GM12878 (cell line): ENCODE measurements around the gene B3GNT4. TPM values are rescaled to one million over a fixed set of nuclear protein-coding genes. Genes with fewer than 3 reads are reported as not detected.
"Not testable (repeated sequence)": the region's sequence is repeated elsewhere in the genome, so short reads cannot be mapped to it uniquely, and the experiment has no call there.

Experiments
- ATAC-seq: fragments of 200-7000 bp; cut with Tn5 transposase; 3 replicates; pipeline ENCODE4 v1.9.1; 2020; ENCODE audit warnings: mild to moderate bottlenecking, moderate library complexity
- BruUV-seq: library from RNA; stranded (reverse); fragments of 400-500 nt; replicated peaks from 2 replicates; lab custom pipeline; 2021; lab: Mats Ljungman, UMichigan
- CTCF ChIA-PET: fragments of 300-600 bp; sonication (Branson Sonifier 250); formaldehyde crosslinking; extraction: SDS; loops from one replicate; lab custom pipeline; 2021; ENCODE audit warnings: inconsistent platforms; lab: Yijun Ruan, JAX
- POLR2A ChIA-PET: fragments of 350-600 bp; formaldehyde crosslinking; extraction: SDS; loops from one replicate; lab custom pipeline; 2021; ENCODE audit warnings: inconsistent platforms; lab: Charles Lee
- RAD21 ChIA-PET: fragments of 300-600 bp; sonication (Branson Sonifier 250); formaldehyde crosslinking; loops from one replicate; lab custom pipeline; 2023; ENCODE audit warnings: antibody characterized with exemption; ENCODE audit not compliant: unreplicated experiment; lab: Charles Lee
- SMC1A ChIA-PET: fragments of 300-600 bp; sonication (Branson Sonifier 250); formaldehyde crosslinking; loops from one replicate; lab custom pipeline; 2023; ENCODE audit not compliant: unreplicated experiment, uncharacterized antibody; lab: Charles Lee
- DNase-seq: peaks from one replicate; pipeline ENCODE4 v3.0.0-alpha.2; 2011; ENCODE audit warnings: low read depth, low spot score
- FAIRE-seq: peaks from 3 replicates; lab custom pipeline; 2011; peaks lifted over from hg19 to GRCh38; lab: Jason Lieb, UNC
- H2AFZ ChIP-seq: 2 replicates; pipeline ENCODE4 v1.6.0; 2011; ENCODE audit warnings: low read depth, low read length, control low read depth; ENCODE audit not compliant: control insufficient read depth
- H3K27ac ChIP-seq: 2 replicates; pipeline ENCODE4 v1.5.1; 2011; ENCODE audit warnings: control low read depth; ENCODE audit not compliant: control insufficient read depth, insufficient read depth
- H3K27me3 ChIP-seq, 2 experiments: replicated peaks in 1 of 2; 2 replicates each; pipeline versions ENCODE4 v1.6.0 to v1.6.1; 2011; ENCODE audit warnings: low read length in 1 of 2; ENCODE audit not compliant: control insufficient read depth in 2 of 2, insufficient read depth in 2 of 2
- H3K36me3 ChIP-seq, 2 experiments: 2 replicates each; pipeline ENCODE4 v1.5.1; 2011; ENCODE audit warnings: low read length in 1 of 2; ENCODE audit not compliant: control insufficient read depth in 2 of 2, insufficient read depth in 2 of 2
- H3K4me1 ChIP-seq: 2 replicates; pipeline ENCODE4 v1.6.1; 2011; ENCODE audit warnings: mild to moderate bottlenecking, low read length, moderate library complexity, mixed read lengths; ENCODE audit not compliant: control insufficient read depth, insufficient read depth
- H3K4me2 ChIP-seq: 2 replicates; pipeline ENCODE4 v1.6.0; 2011; ENCODE audit warnings: control low read depth; ENCODE audit not compliant: control insufficient read depth, insufficient read depth
- H3K4me3 ChIP-seq: fragments of 200-600 bp; sonication (generic); 2 replicates; pipeline ENCODE4 v1.5.1; 2016
- H3K79me2 ChIP-seq: 2 replicates; pipeline ENCODE4 v1.6.0; 2011; ENCODE audit warnings: low read length; ENCODE audit not compliant: control insufficient read depth, insufficient read depth
- H3K9ac ChIP-seq: 2 replicates; pipeline ENCODE4 v1.8.0; 2011; ENCODE audit warnings: low read length, control low read depth, mixed read lengths; ENCODE audit not compliant: control insufficient read depth, insufficient read depth
- H3K9me3 ChIP-seq: replicated peaks from 3 replicates; pipeline ENCODE4 v1.5.1; 2011; ENCODE audit warnings: mild to moderate bottlenecking, low read length; ENCODE audit not compliant: control insufficient read depth, insufficient read depth
- H4K20me1 ChIP-seq: 2 replicates; pipeline ENCODE4 v1.6.0; 2011; ENCODE audit not compliant: control insufficient read depth, insufficient read depth
- WGBS: methylation state at CpG from one replicate; pipeline ENCODE4 v1.1.6; 2016; ENCODE audit warnings: low lambda C conversion rate; ENCODE audit not compliant: insufficient replicate concordance, insufficient coverage; ENCODE audit errors: missing lambda C conversion rate; 5-methylcytosine and 5-hydroxymethylcytosine counted together
- in situ Hi-C: fragments of 300-500 bp; cut with MboI; formaldehyde crosslinking; loops from 9 replicates; pipeline ENCODE4 v1.14.3; 2018; ENCODE audit warnings: mixed read lengths
- intact Hi-C: fragments of 100-400 bp; cut with micrococcal nuclease; formaldehyde crosslinking; loops from one replicate; pipeline ENCODE4 v1.14.2; 2022; ENCODE audit not compliant: unreplicated experiment
- polyA plus RNA-seq, 11 experiments: library from polyadenylated mRNA; depleted of rRNA in 4 of 11; unstranded in 6 of 11; stranded (reverse) in 5 of 11; fragments of >200 nt; fragmentation: Nextera tagmentation in 4 of 11; fragmentation: Illumina TruSeq in 1 of 11; extraction: Ambion mirVana in 4 of 11; extraction: Trizol in 1 of 11; gene quantifications; 1 replicate in 1 of 11; 2 replicates in 10 of 11; pipeline versions ENCODE4 v1.2.1 to v1.2.3, GENCODE V29; 2011 to 2016; ENCODE audit warnings: inconsistent platforms in 2 of 11, missing spikeins in 2 of 11, low read depth in 1 of 11
- small RNA-seq: library from RNA; depleted of rRNA; stranded (forward); fragments of <200 nt; gene quantifications from one replicate; pipeline ENCODE3, GENCODE V24; 2014
- total RNA-seq, 4 experiments: library from RNA; depleted of rRNA in 3 of 4; stranded (reverse); fragments of >200 nt in 3 of 4; fragmentation: Illumina TruSeq in 1 of 4; extraction: Trizol in 1 of 4; gene quantifications; 2 replicates each; pipeline versions ENCODE4 v1.2.1 to v1.2.3, GENCODE V29; 2013 to 2021

Gene B3GNT4
- total and polyA plus RNA-seq, 10 of the 15 experiments (the other 5 are each of a cell fraction or from before 2014, with no cell fraction given), result 0.04 to 0.95 (median 0.88) TPM; not detected in 7

DNA sequence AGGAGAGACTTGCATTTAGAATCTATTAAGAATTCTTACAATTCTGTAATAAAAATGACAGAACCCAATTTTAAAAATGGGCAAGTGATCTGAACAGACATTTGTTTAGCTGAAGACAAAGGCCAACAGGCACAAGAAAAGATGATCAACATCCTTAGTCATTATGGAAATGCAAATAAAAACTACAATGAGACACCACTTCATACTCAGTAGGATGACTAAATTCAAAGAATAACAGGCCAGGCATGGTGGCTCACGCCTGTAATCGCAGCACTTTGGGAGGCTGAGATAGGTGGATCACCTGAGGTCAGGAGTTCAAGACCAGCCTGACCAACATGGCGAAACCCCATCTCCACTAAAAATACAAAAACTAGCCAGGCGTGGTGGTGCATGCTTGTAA lies 55.0 kb downstream of the B3GNT4 start:
- H3K4me3 ChIP-seq, H2AFZ ChIP-seq, H3K9ac ChIP-seq, in situ Hi-C loops, H3K4me1 ChIP-seq, SMC1A ChIA-PET, POLR2A ChIA-PET, DNase-seq, H3K4me2 ChIP-seq, H4K20me1 ChIP-seq, RAD21 ChIA-PET, intact Hi-C loops, H3K9me3 ChIP-seq, H3K79me2 ChIP-seq, BruUV-seq, ATAC-seq, H3K27ac ChIP-seq, H3K27me3 ChIP-seq, FAIRE-seq: not testable (repeated sequence)
- CTCF ChIA-PET, result interaction anchor here (1.7 kb wide), 1 partner anchor 78 kb away, joined by 5 read pairs; no protein-coding TSS in a partner anchor
- peaks cover 0 to 12% of the 10 kb centered on the region in 2 experiments; a peak in 1 of 4 replicates for H3K36me3 ChIP-seq
- 97% methylated on average over 4 of the region's 4 CpGs for WGBS

Small RNA genes within 50 kb of the gene (small RNA-seq; reads per million reads assigned to genes)
- gene DIABLO, result 5.7 reads per million, percentile 90 among the genes with 10 or more reads in this experiment

Other genes with a start within 250 kb of the B3GNT4 start
- 12.4 and 14.1 TPM in 2 replicates for gene BCL7A, start 181.8 kb upstream of the B3GNT4 start, total RNA-seq (2014; rRNA removed)
- gene BCL7A, start 181.8 kb upstream of the B3GNT4 start, total RNA-seq (2014; rRNA removed; fragmentation: Illumina TruSeq; extraction: Trizol), result 8.8 and 9.6 TPM in 2 replicates
- 13.8 and 17.2 TPM in 2 replicates for gene BCL7A, start 181.8 kb upstream of the B3GNT4 start, total RNA-seq (2021)
- 1.3 TPM in 2 replicates for gene BCL7A, start 181.8 kb upstream of the B3GNT4 start, polyA plus RNA-seq (2011; rRNA removed)
- gene BCL7A, start 181.8 kb upstream of the B3GNT4 start, polyA plus RNA-seq (2014; fragmentation: Illumina TruSeq; extraction: Trizol), result 9.4 and 11.8 TPM in 2 replicates
- under 1 TPM; 0.37 to 0.69 TPM for gene BCL7A, start 181.8 kb upstream of the B3GNT4 start, polyA plus RNA-seq (2014; fragmentation: Nextera tagmentation; extraction: Ambion mirVana)
- gene BCL7A, start 181.8 kb upstream of the B3GNT4 start, polyA plus RNA-seq (2014; rRNA removed), result 13.7 and 14.6 TPM in 2 replicates
- gene BCL7A, start 181.8 kb upstream of the B3GNT4 start, polyA plus RNA-seq (2016; fragmentation: Nextera tagmentation; extraction: Ambion mirVana), result 10 to 100 TPM; 11.6 to 11.9 TPM
- 5.4 and 7.9 TPM in 2 replicates for gene MLXIP, start 125.0 kb upstream of the B3GNT4 start, total RNA-seq (2014; rRNA removed)
- gene MLXIP, start 125.0 kb upstream of the B3GNT4 start, total RNA-seq (2014; rRNA removed; fragmentation: Illumina TruSeq; extraction: Trizol), result 8.9 and 9.7 TPM in 2 replicates
- gene MLXIP, start 125.0 kb upstream of the B3GNT4 start, total RNA-seq (2021), result 23.7 and 24.9 TPM in 2 replicates
- gene MLXIP, start 125.0 kb upstream of the B3GNT4 start, polyA plus RNA-seq (2011; rRNA removed), result 1.0 and 1.9 TPM in 2 replicates
- 7.5 and 12.1 TPM in 2 replicates for gene MLXIP, start 125.0 kb upstream of the B3GNT4 start, polyA plus RNA-seq (2014; fragmentation: Illumina TruSeq; extraction: Trizol)
- gene MLXIP, start 125.0 kb upstream of the B3GNT4 start, polyA plus RNA-seq (2014; fragmentation: Nextera tagmentation; extraction: Ambion mirVana), result 1 to 10 TPM; 1.1 to 1.2 TPM
- 12.5 and 15.1 TPM in 2 replicates for gene MLXIP, start 125.0 kb upstream of the B3GNT4 start, polyA plus RNA-seq (2014; rRNA removed)
- gene MLXIP, start 125.0 kb upstream of the B3GNT4 start, polyA plus RNA-seq (2016; fragmentation: Nextera tagmentation; extraction: Ambion mirVana), result 1 to 10 TPM; 4.7 to 6.2 TPM
- not detected in 2 replicates for gene IL31, start 29.5 kb upstream of the B3GNT4 start, total RNA-seq (2014; rRNA removed)
- not detected in 2 replicates for gene IL31, start 29.5 kb upstream of the B3GNT4 start, total RNA-seq (2014; rRNA removed; fragmentation: Illumina TruSeq; extraction: Trizol)
- not detected in 2 replicates for gene IL31, start 29.5 kb upstream of the B3GNT4 start, total RNA-seq (2021)
- not detected in 2 replicates for gene IL31, start 29.5 kb upstream of the B3GNT4 start, polyA plus RNA-seq (2011; rRNA removed)
- not detected in 2 replicates for gene IL31, start 29.5 kb upstream of the B3GNT4 start, polyA plus RNA-seq (2014; fragmentation: Illumina TruSeq; extraction: Trizol)
- not detected for gene IL31, start 29.5 kb upstream of the B3GNT4 start, polyA plus RNA-seq (2014; fragmentation: Nextera tagmentation; extraction: Ambion mirVana)
- not detected in 2 replicates for gene IL31, start 29.5 kb upstream of the B3GNT4 start, polyA plus RNA-seq (2014; rRNA removed)
- gene IL31, start 29.5 kb upstream of the B3GNT4 start, polyA plus RNA-seq (2016; fragmentation: Nextera tagmentation; extraction: Ambion mirVana), result not detected
- 0.27 TPM in 1 of 2 replicates, not detected in the other for gene LRRC43, start 20.6 kb upstream of the B3GNT4 start, total RNA-seq (2014; rRNA removed)
- gene LRRC43, start 20.6 kb upstream of the B3GNT4 start, total RNA-seq (2014; rRNA removed; fragmentation: Illumina TruSeq; extraction: Trizol), result not detected in 2 replicates
- 0.16 and 0.23 TPM in 2 replicates for gene LRRC43, start 20.6 kb upstream of the B3GNT4 start, total RNA-seq (2021)
- not detected in 2 replicates for gene LRRC43, start 20.6 kb upstream of the B3GNT4 start, polyA plus RNA-seq (2011; rRNA removed)
- 0.52 TPM in 1 of 2 replicates, not detected in the other for gene LRRC43, start 20.6 kb upstream of the B3GNT4 start, polyA plus RNA-seq (2014; fragmentation: Illumina TruSeq; extraction: Trizol)
- not detected for gene LRRC43, start 20.6 kb upstream of the B3GNT4 start, polyA plus RNA-seq (2014; fragmentation: Nextera tagmentation; extraction: Ambion mirVana)
- 0.33 TPM in 1 of 2 replicates, not detected in the other for gene LRRC43, start 20.6 kb upstream of the B3GNT4 start, polyA plus RNA-seq (2014; rRNA removed)
- gene LRRC43, start 20.6 kb upstream of the B3GNT4 start, polyA plus RNA-seq (2016; fragmentation: Nextera tagmentation; extraction: Ambion mirVana), result not detected
- 46.6 and 56.9 TPM in 2 replicates for gene DIABLO, start 22.3 kb downstream of the B3GNT4 start, total RNA-seq (2014; rRNA removed)
- gene DIABLO, start 22.3 kb downstream of the B3GNT4 start, total RNA-seq (2014; rRNA removed; fragmentation: Illumina TruSeq; extraction: Trizol), result 47.1 and 47.4 TPM in 2 replicates
- 41.2 and 43.5 TPM in 2 replicates for gene DIABLO, start 22.3 kb downstream of the B3GNT4 start, total RNA-seq (2021)
- gene DIABLO, start 22.3 kb downstream of the B3GNT4 start, polyA plus RNA-seq (2011; rRNA removed), result 45.9 and 55.7 TPM in 2 replicates
- 46.8 and 50.3 TPM in 2 replicates for gene DIABLO, start 22.3 kb downstream of the B3GNT4 start, polyA plus RNA-seq (2014; fragmentation: Illumina TruSeq; extraction: Trizol)
- gene DIABLO, start 22.3 kb downstream of the B3GNT4 start, polyA plus RNA-seq (2014; fragmentation: Nextera tagmentation; extraction: Ambion mirVana), result 10 to 100 TPM; 18.3 to 21.1 TPM
- 40.8 and 43.9 TPM in 2 replicates for gene DIABLO, start 22.3 kb downstream of the B3GNT4 start, polyA plus RNA-seq (2014; rRNA removed)
- 10 to 100 TPM; 67.0 to 69.9 TPM for gene DIABLO, start 22.3 kb downstream of the B3GNT4 start, polyA plus RNA-seq (2016; fragmentation: Nextera tagmentation; extraction: Ambion mirVana)
- 21.1 and 22.8 TPM in 2 replicates for gene VPS33A, start 62.8 kb downstream of the B3GNT4 start, total RNA-seq (2014; rRNA removed)
- gene VPS33A, start 62.8 kb downstream of the B3GNT4 start, total RNA-seq (2014; rRNA removed; fragmentation: Illumina TruSeq; extraction: Trizol), result 16.2 and 21.1 TPM in 2 replicates
- gene VPS33A, start 62.8 kb downstream of the B3GNT4 start, total RNA-seq (2021), result 22.1 and 22.4 TPM in 2 replicates
- gene VPS33A, start 62.8 kb downstream of the B3GNT4 start, polyA plus RNA-seq (2011; rRNA removed), result 18.7 and 20.0 TPM in 2 replicates
- 21.0 and 24.9 TPM in 2 replicates for gene VPS33A, start 62.8 kb downstream of the B3GNT4 start, polyA plus RNA-seq (2014; fragmentation: Illumina TruSeq; extraction: Trizol)
- gene VPS33A, start 62.8 kb downstream of the B3GNT4 start, polyA plus RNA-seq (2014; fragmentation: Nextera tagmentation; extraction: Ambion mirVana), result 1 to 10 TPM; 7.7 to 8.7 TPM
- gene VPS33A, start 62.8 kb downstream of the B3GNT4 start, polyA plus RNA-seq (2014; rRNA removed), result 19.4 and 20.4 TPM in 2 replicates
- 10 to 100 TPM; 32.1 to 33.6 TPM for gene VPS33A, start 62.8 kb downstream of the B3GNT4 start, polyA plus RNA-seq (2016; fragmentation: Nextera tagmentation; extraction: Ambion mirVana)
- gene CLIP1, start 219.0 kb downstream of the B3GNT4 start, total RNA-seq (2014; rRNA removed), result 23.8 and 26.6 TPM in 2 replicates
- gene CLIP1, start 219.0 kb downstream of the B3GNT4 start, total RNA-seq (2014; rRNA removed; fragmentation: Illumina TruSeq; extraction: Trizol), result 44.0 and 45.4 TPM in 2 replicates
- 39.2 and 39.4 TPM in 2 replicates for gene CLIP1, start 219.0 kb downstream of the B3GNT4 start, total RNA-seq (2021)
- 25.8 and 32.0 TPM in 2 replicates for gene CLIP1, start 219.0 kb downstream of the B3GNT4 start, polyA plus RNA-seq (2011; rRNA removed)
- 39.9 and 42.0 TPM in 2 replicates for gene CLIP1, start 219.0 kb downstream of the B3GNT4 start, polyA plus RNA-seq (2014; fragmentation: Illumina TruSeq; extraction: Trizol)
- 1 to 10 TPM; 6.0 to 6.3 TPM for gene CLIP1, start 219.0 kb downstream of the B3GNT4 start, polyA plus RNA-seq (2014; fragmentation: Nextera tagmentation; extraction: Ambion mirVana)
- 20.0 and 23.4 TPM in 2 replicates for gene CLIP1, start 219.0 kb downstream of the B3GNT4 start, polyA plus RNA-seq (2014; rRNA removed)
- 10 to 100 TPM; 19.9 to 26.6 TPM for gene CLIP1, start 219.0 kb downstream of the B3GNT4 start, polyA plus RNA-seq (2016; fragmentation: Nextera tagmentation; extraction: Ambion mirVana)